Stimulated activated CD4-positive, alpha-beta T cell treated with anti-CD3 and anti-CD28 coated beads, Interleukin-12 subunit alpha, Interleukin-12 subunit beta, amount 100 ng/mL, for 48 hours (primary cell): ENCODE data around the gene PPFIA1.
"Not testable (repeated sequence)": the region's sequence is repeated elsewhere in the genome, so short reads cannot be mapped to it uniquely, and the experiment has no call there.

Experiments
- DNase-seq, 3 donors: peaks; one replicate each; pipeline ENCODE4 v3.0.0-alpha.2; 2020; ENCODE audit warnings: low read depth in 2 of 3, low spot score in 1 of 3

Gene PPFIA1

GRCh38 chr11:70251659-70252321 is 18.7 kb upstream of the PPFIA1 start:
- DNase-seq = no peak

GRCh38 chr11:70252844-70253243 is 17.6 kb upstream of the PPFIA1 start:
- DNase-seq = no peak

DNA sequence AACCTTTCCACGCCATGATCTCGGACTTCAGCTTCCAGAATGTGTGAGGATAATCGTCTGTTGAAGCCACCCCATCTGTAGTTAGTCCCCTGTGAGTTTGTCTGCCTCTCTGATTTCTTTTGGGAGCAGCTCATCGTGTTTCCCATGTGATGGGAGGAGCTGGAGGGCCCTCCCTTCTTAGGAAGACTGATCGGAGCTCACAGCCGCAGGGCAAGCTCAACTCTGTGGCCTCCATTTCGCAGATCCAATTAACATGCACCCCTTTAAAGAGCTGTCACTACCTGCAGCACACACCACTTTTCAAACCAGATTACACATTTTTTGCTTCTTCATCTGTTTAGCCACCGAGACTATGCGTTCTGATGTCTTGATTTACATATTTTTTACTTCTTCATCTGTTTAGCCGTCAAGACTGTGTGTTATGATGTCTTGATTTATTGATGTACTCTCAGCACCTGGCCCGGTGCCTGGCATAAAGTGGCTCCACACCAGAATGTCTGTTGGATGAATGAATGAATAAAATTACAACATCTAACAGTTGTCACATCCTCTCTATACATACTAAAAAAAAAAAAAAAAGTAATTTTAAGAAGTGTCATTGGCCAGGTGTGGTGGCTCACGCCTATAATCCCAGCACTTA is 14.9 kb upstream of the PPFIA1 start:
- no peak for DNase-seq

DNA sequence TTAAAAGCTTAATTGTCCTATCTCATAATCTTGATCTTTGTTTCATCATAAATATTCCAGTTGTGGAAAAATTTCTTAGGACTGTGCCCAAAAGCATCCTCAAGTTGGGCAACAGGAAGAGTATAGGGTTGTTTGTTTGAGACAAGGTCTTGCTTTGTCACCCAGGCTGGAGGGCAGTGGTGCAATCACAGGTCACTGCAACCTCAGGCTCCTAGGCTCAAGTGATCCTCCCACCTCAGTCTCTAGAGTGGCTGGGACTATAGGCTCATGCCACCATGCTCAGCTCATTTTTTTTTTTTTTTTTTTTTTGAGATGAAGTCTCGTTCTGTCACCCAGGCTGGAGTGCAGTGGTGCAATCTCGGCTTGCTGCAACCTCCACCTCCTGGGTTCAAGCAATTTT is 11.4 kb upstream of the PPFIA1 start:
- DNase-seq = not testable (repeated sequence)

- no peak for DNase-seq
Measured at GRCh38 chr11:70262951-70263350, 7.5 kb upstream of the PPFIA1 start.

DNA sequence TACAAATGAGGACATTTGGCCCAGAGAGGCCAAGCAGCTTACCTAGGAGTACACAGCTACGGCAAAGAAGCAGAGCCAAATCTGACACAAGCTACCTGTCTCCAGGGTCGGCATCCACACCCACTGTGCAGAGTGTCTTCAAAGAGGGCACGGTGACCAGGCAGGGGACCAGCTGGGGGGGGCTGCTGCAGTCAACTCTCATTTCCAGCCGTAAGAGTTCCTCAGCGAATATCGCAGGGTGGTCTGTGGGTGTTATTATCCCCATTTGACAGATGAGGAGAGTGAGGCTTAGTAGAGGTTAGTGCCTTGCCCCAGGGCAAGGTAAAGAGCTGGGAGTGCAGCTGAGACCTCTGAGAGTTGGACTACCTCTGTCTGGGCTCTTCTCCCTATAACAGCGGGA is 7.1 kb upstream of the PPFIA1 start:
- no peak for DNase-seq

- no peak for DNase-seq
Measured at GRCh38 chr11:70265341-70265740, 5.1 kb upstream of the PPFIA1 start.

DNA sequence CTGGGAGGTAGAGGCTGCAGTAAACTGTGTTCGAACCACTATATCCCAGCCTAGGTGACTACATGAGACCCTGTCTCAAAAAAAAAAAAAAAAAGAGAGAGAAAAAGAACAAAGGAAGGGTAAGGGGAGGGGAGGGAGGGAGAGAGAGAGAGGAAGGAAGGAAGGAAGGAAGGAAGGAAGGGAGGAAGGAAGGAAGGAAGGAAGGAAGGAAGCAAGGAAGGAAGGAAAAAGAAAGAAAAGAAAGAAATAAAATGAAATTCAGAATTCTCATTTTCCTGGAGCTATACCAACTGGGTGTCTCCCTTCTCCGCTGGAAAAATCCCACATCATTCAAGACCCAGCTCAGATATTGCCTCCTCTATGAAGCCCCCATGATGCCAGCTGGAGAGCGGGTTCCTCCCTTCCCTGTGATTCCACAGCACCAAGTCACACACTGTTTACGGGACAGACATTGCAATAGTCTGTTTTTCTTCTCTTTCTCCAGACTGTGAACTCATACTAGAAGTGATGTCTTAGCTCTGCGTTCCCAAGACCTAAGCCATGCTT is 3.0 kb upstream of the PPFIA1 start:
- DNase-seq = no peak

- no peak for DNase-seq
Measured at GRCh38 chr11:70268526-70268925, 2.0 kb upstream of the PPFIA1 start.

- peak; percentile 7 to 26 (median 14) for DNase-seq
Measured at GRCh38 chr11:70270877-70271648, 573 bp downstream of the PPFIA1 start.

- no peak for DNase-seq
Measured at GRCh38 chr11:70271649-70271953, 1.1 kb downstream of the PPFIA1 start.

- DNase-seq = no peak
Measured at GRCh38 chr11:70272009-70272408, 1.5 kb downstream of the PPFIA1 start.

DNA sequence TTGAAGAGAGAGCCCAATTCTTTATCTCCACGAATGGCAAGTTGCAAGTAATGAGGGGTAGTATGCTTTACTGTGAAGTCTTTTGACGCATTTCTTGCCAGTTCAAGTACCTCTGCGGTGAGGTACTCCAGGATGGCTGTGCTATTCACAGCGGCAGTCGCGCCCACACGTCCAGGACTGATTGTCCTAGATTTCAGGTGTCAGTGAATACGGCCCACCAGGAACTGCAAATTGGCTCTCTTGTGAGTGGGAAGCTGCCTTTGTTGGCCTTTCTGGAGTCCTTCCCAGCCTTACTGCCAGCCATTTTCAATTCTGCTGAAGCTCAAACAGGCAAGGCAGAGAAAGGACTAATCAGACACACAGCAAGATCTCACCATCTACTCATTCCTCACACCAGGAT is 8.5 kb downstream of the PPFIA1 start:
- DNase-seq = no peak

- DNase-seq = no peak
Measured at GRCh38 chr11:70281156-70281609, 10.7 kb downstream of the PPFIA1 start.

DNA sequence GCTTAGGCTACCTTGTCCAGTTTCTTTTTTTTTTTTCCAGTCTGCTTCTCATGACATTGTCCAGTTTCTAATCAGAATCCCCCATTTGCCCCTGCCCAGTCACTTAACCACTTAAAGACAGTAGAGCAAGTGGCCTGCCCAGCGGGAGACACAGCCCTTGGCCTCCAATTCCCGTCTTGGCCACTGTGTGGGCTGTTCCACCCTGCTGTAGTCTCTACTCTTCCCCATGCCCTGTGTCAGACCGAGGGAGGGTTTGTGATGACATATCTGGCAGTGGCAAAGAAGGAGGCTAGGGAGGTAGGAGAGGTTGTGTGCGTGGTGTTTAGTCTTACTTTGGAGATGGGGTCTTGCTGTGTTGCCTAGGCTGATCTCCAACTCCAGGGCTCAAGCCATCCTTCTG is 11.5 kb downstream of the PPFIA1 start:
- DNase-seq = no peak

DNA sequence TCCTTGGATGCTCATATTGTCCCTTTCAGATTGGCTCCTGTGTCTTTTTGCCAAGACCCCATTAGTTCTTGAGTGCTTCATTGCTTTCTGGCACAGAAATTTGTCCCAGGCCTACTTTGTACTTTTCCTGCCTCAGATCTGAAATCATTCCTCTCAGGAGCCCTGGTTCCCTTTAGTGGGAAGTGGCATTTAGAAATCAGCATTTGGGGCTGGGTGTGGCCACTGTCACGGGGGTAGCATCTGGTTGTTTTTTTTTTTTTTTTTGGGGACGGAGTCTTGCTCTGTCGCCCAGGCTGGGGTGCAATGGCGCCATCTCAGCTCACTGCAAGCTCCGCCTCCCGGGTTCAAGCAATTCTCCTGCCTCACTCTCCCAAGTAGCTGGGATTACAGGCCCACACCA is 18.2 kb downstream of the PPFIA1 start:
- DNase-seq = no peak

DNA sequence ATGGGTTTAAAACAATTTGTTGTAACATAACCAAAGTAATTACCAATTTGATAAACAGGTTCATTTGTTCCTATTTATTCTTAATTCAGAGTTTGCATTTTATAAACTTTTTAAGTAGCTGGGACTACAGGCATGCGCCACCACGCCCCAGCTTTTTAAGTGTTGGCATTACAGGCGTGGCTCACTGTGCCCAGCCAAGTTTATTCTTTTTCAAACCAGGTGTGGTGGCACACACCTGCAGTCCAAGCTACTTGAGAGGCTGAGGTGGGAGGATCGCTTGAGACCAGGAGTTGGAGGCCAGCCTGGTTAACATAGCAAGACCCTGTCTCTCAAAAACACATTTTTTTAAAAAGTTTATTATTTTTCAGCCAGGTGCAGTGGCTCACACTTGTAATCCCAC is 19.1 kb downstream of the PPFIA1 start:
- no peak for DNase-seq

- no peak for DNase-seq
Measured at GRCh38 chr11:70290361-70291065, 20.0 kb downstream of the PPFIA1 start.

DNA sequence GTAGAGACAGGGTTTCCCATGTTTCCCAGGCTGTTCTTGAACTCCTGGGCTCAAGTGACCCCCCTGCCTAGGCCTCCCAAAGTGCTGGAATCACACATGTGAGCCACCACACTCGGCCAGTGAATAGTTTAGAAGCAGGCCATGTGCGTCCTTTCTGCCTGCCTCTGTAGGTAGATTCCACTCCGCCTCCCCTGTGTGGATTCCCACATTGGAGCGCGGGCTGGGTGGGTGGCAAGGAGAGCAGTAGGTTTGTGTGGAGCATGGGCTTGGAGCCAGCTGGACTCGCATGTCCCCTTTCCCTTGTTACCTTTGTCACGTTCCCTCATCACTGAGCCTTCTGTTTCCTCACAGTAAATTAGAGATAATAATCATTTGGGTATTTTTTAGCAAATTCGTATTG is 21.7 kb downstream of the PPFIA1 start:
- DNase-seq = no peak

DNA sequence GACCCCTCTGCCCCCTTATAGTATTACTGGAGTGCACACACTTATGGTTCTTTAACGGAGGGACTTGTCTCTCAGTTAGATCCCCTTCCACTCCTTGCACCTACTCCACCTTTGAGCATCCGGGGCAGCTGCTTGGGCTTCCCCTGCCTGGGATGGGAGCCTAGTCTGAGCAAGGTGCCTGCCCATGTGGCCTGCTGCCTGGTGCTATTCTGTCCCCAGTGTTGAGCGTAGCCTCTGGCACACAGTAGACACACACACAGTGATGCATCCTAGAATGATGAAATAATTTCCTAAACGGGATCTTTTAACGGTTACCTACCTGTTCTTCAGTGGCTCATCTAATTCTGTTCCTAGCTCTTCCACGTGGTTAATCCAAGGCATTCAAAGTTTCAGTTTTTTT is 22.4 kb downstream of the PPFIA1 start:
- DNase-seq = no peak

- DNase-seq = not testable (repeated sequence)
Measured at GRCh38 chr11:70295166-70295565, 24.7 kb downstream of the PPFIA1 start.

DNA sequence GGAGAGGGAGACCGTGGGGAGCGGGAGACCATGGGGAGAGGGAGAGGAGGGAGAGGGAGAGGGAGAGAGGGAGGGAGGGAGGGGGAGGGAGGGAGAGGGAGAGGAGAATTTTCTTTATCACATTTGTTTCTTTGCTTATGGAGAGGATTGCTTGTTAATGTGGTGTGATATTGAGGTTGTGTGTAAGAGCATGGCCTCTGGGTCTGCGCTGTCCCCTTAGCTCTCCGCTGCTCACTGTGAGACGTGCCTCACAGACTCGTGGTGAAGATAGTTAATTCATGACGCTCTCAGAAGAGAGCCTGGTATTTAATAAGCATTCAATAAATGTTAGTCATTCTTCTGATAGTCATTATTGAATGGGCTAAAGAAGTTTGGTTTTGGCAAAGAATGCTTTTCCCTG is 26.2 kb downstream of the PPFIA1 start:
- DNase-seq = no peak
